OCI-LY7 (cell line): ENCODE measurements around the gene TRHDE. TPM values are rescaled to one million over a fixed set of nuclear protein-coding genes. Genes with fewer than 3 reads are reported as not detected.

Experiments used
- BruUV-seq: library from RNA; stranded (reverse); fragments of 400-500 nt; replicated peaks from 2 replicates; lab custom pipeline; 2021; lab: Mats Ljungman, UMichigan
- CTCF ChIA-PET: fragments of 300-600 bp; sonication (Branson Sonifier 250); formaldehyde crosslinking; loops from one replicate; lab custom pipeline; 2022; ENCODE audit warnings: antibody characterized with exemption; ENCODE audit not compliant: unreplicated experiment; lab: Charles Lee
- POLR2A ChIA-PET: fragments of 300-600 bp; sonication (Branson Sonifier 250); formaldehyde crosslinking; loops from one replicate; lab custom pipeline; 2022; ENCODE audit warnings: antibody characterized with exemption; lab: Charles Lee
- DNase-seq: peaks from one replicate; pipeline ENCODE4 v3.0.0-alpha.2; 2015; ENCODE audit warnings: low spot score
- H2AFZ ChIP-seq: fragments of 200-600 bp; sonication (generic), shearing (Covaris generic); 2 replicates; pipeline ENCODE4 v1.6.1; 2014; ENCODE audit warnings: mild to moderate bottlenecking, antibody characterized with exemption, low read length, moderate library complexity
- H3K27ac ChIP-seq: fragments of 200-600 bp; sonication (generic); 2 replicates; pipeline ENCODE4 v1.5.1; 2014; ENCODE audit warnings: mixed run types, low read depth, mild to moderate bottlenecking, moderate library complexity, low read length, inconsistent platforms; ENCODE audit not compliant: poor library complexity, severe bottlenecking
- H3K36me3 ChIP-seq: fragments of 200-600 bp; sonication (generic); 2 replicates; pipeline ENCODE4 v1.6.1; 2014; ENCODE audit warnings: mild to moderate bottlenecking, antibody characterized with exemption, low read length, moderate library complexity, mixed read lengths; ENCODE audit not compliant: insufficient read depth
- H3K4me1 ChIP-seq: fragments of 200-600 bp; sonication (generic); 2 replicates; pipeline ENCODE4 v1.5.1; 2014; ENCODE audit warnings: mild to moderate bottlenecking, low read length; ENCODE audit not compliant: insufficient read depth, poor library complexity, severe bottlenecking
- H3K4me2 ChIP-seq: fragments of 200-600 bp; sonication (generic); 2 replicates; pipeline ENCODE4 v1.6.1; 2014; ENCODE audit warnings: mild to moderate bottlenecking, low read length
- H3K4me3 ChIP-seq: fragments of 200-600 bp; sonication (generic); 2 replicates; pipeline ENCODE4 v1.5.1; 2014; ENCODE audit warnings: mild to moderate bottlenecking, low read depth, low read length; ENCODE audit not compliant: poor library complexity, severe bottlenecking
- H3K79me2 ChIP-seq: fragments of 200-600 bp; sonication (generic); 2 replicates; pipeline ENCODE4 v1.6.1; 2016; ENCODE audit warnings: low read depth, mild to moderate bottlenecking, low read length, moderate library complexity, mixed read lengths; ENCODE audit not compliant: insufficient read depth
- H3K9me2 ChIP-seq: fragments of 200-600 bp; sonication (generic); 2 replicates; pipeline ENCODE4 v1.6.1; 2016; ENCODE audit warnings: mild to moderate bottlenecking, low read length, mixed read lengths; ENCODE audit not compliant: insufficient read depth
- H3K9me3 ChIP-seq: fragments of 200-600 bp; sonication (generic); 2 replicates; pipeline ENCODE4 v1.6.1; 2014; ENCODE audit warnings: mild to moderate bottlenecking, mixed run types, low read length, mixed read lengths
- H4K20me1 ChIP-seq: fragments of 200-600 bp; sonication (generic); 2 replicates; pipeline ENCODE4 v1.6.1; 2014; ENCODE audit warnings: mild to moderate bottlenecking, antibody characterized with exemption, low read length, moderate library complexity, mixed read lengths; ENCODE audit not compliant: insufficient read depth
- EZH2phosphoT487 ChIP-seq: fragments of 200-600 bp; sonication (generic); IDR thresholded peaks from 2 replicates; pipeline ENCODE4 v1.6.1; 2018; ENCODE audit warnings: low read depth, borderline replicate concordance, mild to moderate bottlenecking, mixed run types, antibody characterized with exemption, low read length, moderate library complexity, mixed read lengths
- intact Hi-C: fragments of 100-400 bp; cut with micrococcal nuclease; formaldehyde crosslinking; loops from one replicate; pipeline ENCODE4 v1.10.0; 2022; ENCODE audit not compliant: unreplicated experiment
- total RNA-seq, 2 experiments: library from RNA; depleted of rRNA in 1 of 2; stranded (reverse); fragments of >200 nt in 1 of 2; shearing (Covaris generic) in 1 of 2; gene quantifications; 2 replicates each; pipeline ENCODE4 v1.2.3, GENCODE V29; 2014 to 2022
- TF ChIP-seq, protein P1 (sequence below): fragments of 200-600 bp; sonication (generic); conservative IDR thresholded peaks from 2 replicates; pipeline ENCODE4 v1.5.1; 2014; ENCODE audit warnings: mild to moderate bottlenecking, antibody characterized with exemption, low read length, moderate library complexity, mixed read lengths

Gene TRHDE
- total RNA-seq, 2 experiments from 2014 or later = not detected

DNA sequence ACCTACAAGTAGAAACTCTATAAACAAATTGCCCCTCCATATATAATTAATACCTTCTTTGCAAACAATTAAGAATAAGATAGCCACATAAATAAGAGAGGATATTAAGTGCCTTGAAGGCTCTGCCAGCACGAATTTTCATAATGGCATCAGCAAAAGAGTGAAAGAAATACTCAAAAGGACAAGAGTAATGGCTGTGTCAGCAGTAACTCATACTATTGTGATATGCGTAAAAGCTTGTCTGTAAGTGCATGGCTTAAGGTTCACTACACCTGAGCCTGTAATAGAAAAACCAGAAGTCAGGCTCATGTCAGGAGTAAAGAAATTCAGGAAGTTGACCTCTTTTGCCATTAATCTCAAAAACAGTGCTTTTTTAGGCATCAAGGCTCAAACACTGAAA lies 204.1 kb downstream of the TRHDE start:
- Histone ChIP-seq H3K4me2 (no peak overlapping the region), H3K9me3 (no peaks in the 10 kb centered on the region), H2AFZ (no peak overlapping the region), H3K27ac (no peak overlapping the region), H3K4me3 (no peak overlapping the region), H3K36me3 (no peaks in the 10 kb centered on the region), H3K79me2 (no peaks in the 10 kb centered on the region), H3K9me2 (no peaks in the 10 kb centered on the region), H3K4me1 (no peaks in the 10 kb centered on the region), H4K20me1 (no peaks in the 10 kb centered on the region)
- intact Hi-C loops = no loop called here
- ChIA-PET CTCF (no interaction called here), POLR2A (no interaction called here)
- no TSS peak for BruUV-seq
- TF ChIP-seq, protein P1, sequence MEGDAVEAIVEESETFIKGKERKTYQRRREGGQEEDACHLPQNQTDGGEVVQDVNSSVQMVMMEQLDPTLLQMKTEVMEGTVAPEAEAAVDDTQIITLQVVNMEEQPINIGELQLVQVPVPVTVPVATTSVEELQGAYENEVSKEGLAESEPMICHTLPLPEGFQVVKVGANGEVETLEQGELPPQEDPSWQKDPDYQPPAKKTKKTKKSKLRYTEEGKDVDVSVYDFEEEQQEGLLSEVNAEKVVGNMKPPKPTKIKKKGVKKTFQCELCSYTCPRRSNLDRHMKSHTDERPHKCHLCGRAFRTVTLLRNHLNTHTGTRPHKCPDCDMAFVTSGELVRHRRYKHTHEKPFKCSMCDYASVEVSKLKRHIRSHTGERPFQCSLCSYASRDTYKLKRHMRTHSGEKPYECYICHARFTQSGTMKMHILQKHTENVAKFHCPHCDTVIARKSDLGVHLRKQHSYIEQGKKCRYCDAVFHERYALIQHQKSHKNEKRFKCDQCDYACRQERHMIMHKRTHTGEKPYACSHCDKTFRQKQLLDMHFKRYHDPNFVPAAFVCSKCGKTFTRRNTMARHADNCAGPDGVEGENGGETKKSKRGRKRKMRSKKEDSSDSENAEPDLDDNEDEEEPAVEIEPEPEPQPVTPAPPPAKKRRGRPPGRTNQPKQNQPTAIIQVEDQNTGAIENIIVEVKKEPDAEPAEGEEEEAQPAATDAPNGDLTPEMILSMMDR = no peak
- TF ChIP-seq EZH2phosphoT487 = no peak
- no peak for DNase-seq

DNA sequence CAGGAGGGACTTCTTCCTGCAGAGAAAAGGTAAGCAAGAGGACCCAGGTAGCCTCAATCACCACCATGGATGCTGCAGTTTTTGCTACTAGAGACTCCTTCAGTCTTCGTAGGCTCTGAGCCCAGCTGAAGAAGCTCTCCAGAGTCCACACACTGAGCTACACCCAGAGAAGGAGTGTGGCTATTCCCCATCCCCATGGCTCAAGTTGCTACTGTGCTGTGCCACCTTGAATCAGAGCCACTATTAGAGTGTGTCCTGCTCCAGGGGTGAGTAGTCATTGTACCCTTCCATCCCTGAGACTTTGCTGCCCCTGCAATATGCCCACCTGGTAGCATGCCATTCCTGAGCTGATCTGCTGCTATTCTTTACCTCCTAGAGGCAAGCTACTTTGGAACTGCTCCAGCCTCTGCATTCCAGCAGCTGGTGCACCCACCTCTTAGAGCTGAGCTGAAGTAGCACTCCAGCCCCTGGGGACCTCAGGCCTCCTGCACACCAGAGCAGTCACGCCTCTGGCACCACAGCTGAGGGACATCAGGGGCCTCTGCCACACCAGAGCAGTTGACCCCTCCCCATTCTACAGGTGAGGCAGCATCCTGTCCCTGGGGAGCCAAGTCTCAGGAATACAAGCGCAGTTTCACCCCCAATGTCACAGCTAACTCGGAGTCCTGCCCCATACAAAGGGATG lies 213.0 kb downstream of the TRHDE start:
- DNase-seq = no peak
- Histone ChIP-seq H3K36me3 (no peaks in the 10 kb centered on the region), H3K9me2 (no peaks in the 10 kb centered on the region), H3K4me1 (no peaks in the 10 kb centered on the region), H4K20me1 (no peaks in the 10 kb centered on the region), H3K4me2 (no peak overlapping the region), H3K27ac (no peak overlapping the region), H2AFZ (no peak overlapping the region), H3K9me3 (no peaks in the 10 kb centered on the region), H3K79me2 (no peaks in the 10 kb centered on the region), H3K4me3 (no peak overlapping the region)
- intact Hi-C loops = no loop called here
- no peak for TF ChIP-seq EZH2phosphoT487
- TF ChIP-seq, protein P1 = no peak
- no TSS peak for BruUV-seq
- ChIA-PET CTCF (no interaction called here), POLR2A (interaction anchor here (0.6 kb wide), 1 partner anchor 908 kb away, joined by 3 read pairs; no protein-coding TSS in a partner anchor)

GRCh38 chr12:72491426-72491825 lies 219.3 kb downstream of the TRHDE start:
- H3K36me3 ChIP-seq = no peaks in the 10 kb centered on the region
- no peak overlapping the region for H2AFZ ChIP-seq
- no peaks in the 10 kb centered on the region for H3K4me1 ChIP-seq
- BruUV-seq = no TSS peak
- CTCF ChIA-PET = no interaction called here
- H3K9me2 ChIP-seq = no peaks in the 10 kb centered on the region
- H3K27ac ChIP-seq = no peak overlapping the region
- no peaks in the 10 kb centered on the region for H3K9me3 ChIP-seq
- H3K79me2 ChIP-seq = no peaks in the 10 kb centered on the region
- no peak overlapping the region for H3K4me2 ChIP-seq
- no peak overlapping the region for H3K4me3 ChIP-seq
- H4K20me1 ChIP-seq = no peaks in the 10 kb centered on the region
- no peak for TF ChIP-seq EZH2phosphoT487
- TF ChIP-seq, protein P1 = no peak
- POLR2A ChIA-PET = interaction anchor here (0.6 to 1.2 kb wide), 3 partner anchors 9 to 41 kb away, joined by 3 to 5 read pairs (median 3); no protein-coding TSS in a partner anchor
- no peak for DNase-seq
- intact Hi-C loops = no loop called here
